ENCODE measurements around the gene SPAG17.

Gene SPAG17

DNA sequence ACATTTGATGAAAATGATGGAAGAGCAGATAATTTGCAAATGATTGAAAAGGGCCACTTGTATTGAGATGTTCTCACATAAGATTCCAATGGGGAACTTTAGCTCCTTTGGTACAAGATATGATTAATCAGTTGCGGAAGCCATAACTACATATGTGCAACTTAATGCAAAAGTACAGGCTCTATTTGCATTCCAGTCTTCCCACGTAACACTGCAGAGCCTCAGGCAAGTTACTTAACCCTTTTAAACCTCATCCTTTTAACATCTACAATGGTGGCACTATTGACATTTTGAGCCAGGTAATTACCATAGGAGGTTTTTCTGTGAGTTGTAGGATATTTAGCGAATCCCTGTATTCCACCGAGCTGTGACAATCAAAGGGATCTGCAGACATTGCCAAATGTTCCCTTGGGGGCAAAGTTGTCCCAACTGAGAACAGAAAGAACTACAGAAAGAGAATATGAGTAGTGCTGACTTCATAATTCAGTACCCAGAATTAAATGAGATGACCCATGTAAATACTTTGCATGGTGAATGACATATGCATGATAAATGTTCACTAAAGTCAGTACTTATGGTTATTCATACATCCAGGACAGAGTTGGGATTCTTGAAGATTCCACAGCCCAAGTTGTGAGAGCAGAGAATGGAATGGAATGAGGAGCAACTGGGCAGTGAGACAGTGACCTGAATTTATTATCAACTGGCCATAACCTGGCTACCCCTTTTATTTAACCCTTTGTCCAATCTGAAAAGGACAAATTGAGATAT, 62.6 kb downstream of the SPAG17 start:
- Histone ChIP-seq H3K27ac (ENCODE audit: low read length) (no peak overlapping the region), H3K27me3 (ENCODE audit: insufficient read depth, low read length, poor library complexity) (peaks cover 11% of the 10 kb centered on the region), H3K4me2 (ENCODE audit: insufficient read depth, low read length) (no peak overlapping the region), H4K20me1 (ENCODE audit: insufficient read depth, low read length) (no peaks in the 10 kb centered on the region), H3K4me3 (ENCODE audit: low read depth in 1 of 2, low read length in 2 of 2) (no peak overlapping the region), H3K9ac (ENCODE audit: low read depth, low read length) (no peak overlapping the region), H3K4me1 (ENCODE audit: insufficient read depth, low read length) (no peaks in the 10 kb centered on the region), H3K79me2 (ENCODE audit: insufficient read depth, low read length) (no peaks in the 10 kb centered on the region), H3K36me3 (ENCODE audit: insufficient read depth, low read length) (no peaks in the 10 kb centered on the region), H3K9me3 (ENCODE audit: insufficient read depth, low read length, severe bottlenecking) (no peaks in the 10 kb centered on the region), H2AFZ (ENCODE audit: low read depth, low read length) (no peak overlapping the region)
- TF ChIP-seq, protein P1, sequence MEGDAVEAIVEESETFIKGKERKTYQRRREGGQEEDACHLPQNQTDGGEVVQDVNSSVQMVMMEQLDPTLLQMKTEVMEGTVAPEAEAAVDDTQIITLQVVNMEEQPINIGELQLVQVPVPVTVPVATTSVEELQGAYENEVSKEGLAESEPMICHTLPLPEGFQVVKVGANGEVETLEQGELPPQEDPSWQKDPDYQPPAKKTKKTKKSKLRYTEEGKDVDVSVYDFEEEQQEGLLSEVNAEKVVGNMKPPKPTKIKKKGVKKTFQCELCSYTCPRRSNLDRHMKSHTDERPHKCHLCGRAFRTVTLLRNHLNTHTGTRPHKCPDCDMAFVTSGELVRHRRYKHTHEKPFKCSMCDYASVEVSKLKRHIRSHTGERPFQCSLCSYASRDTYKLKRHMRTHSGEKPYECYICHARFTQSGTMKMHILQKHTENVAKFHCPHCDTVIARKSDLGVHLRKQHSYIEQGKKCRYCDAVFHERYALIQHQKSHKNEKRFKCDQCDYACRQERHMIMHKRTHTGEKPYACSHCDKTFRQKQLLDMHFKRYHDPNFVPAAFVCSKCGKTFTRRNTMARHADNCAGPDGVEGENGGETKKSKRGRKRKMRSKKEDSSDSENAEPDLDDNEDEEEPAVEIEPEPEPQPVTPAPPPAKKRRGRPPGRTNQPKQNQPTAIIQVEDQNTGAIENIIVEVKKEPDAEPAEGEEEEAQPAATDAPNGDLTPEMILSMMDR (IDR thresholded peaks at IDR 0.05; ENCODE audit: borderline replicate concordance, extremely low read depth, low read length, poor library complexity, severe bottlenecking): no peak
- TF ChIP-seq EZH2 (IDR thresholded peaks at IDR 0.05; ENCODE audit: borderline replicate concordance, low read depth, low read length, severe bottlenecking): no peak
- ATAC-seq (ENCODE audit: insufficient read depth, low read depth) (no peak), DNase-seq (no peak)

DNA sequence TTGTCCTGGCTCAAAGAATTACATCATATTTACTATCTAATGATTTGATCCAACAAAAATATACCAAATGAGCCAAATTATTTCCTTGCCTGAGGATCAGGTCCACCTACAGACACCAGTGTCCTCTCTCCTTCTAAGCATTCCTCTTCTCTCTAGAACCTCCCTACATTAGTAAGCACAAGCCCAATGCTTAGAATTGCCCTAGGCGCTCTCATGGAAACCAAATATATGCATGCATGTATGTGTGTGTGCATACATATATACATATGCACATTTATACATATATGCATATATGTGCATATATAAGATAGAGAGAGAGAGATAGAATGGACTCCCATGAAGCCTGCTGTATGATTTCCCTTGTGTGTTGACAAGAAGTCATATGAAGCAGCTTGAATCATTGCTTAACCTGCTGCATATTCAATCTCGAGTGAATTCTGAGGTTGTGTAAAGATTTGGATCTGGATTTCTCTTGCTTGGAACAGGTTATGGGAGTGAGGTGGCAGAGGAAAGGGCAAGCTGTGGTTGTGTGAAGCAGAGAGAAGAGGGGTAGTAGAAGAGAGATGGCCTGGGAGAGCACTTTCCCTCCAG, 66.1 kb downstream of the SPAG17 start:
- Histone ChIP-seq H3K4me2 (ENCODE audit: insufficient read depth, low read length) (no peak overlapping the region), H3K4me1 (ENCODE audit: insufficient read depth, low read length) (no peaks in the 10 kb centered on the region), H3K4me3 (ENCODE audit: low read depth in 1 of 2, low read length in 2 of 2) (no peak overlapping the region), H3K27me3 (ENCODE audit: insufficient read depth, low read length, poor library complexity) (peaks cover 13% of the 10 kb centered on the region), H3K79me2 (ENCODE audit: insufficient read depth, low read length) (no peaks in the 10 kb centered on the region), H3K36me3 (ENCODE audit: insufficient read depth, low read length) (no peaks in the 10 kb centered on the region), H3K27ac (ENCODE audit: low read length) (no peak overlapping the region), H2AFZ (ENCODE audit: low read depth, low read length) (no peak overlapping the region), H3K9me3 (ENCODE audit: insufficient read depth, low read length, severe bottlenecking) (no peaks in the 10 kb centered on the region), H3K9ac (ENCODE audit: low read depth, low read length) (no peak overlapping the region), H4K20me1 (ENCODE audit: insufficient read depth, low read length) (no peaks in the 10 kb centered on the region)
- DNase-seq: no peak
- TF ChIP-seq EZH2 (IDR thresholded peaks at IDR 0.05; ENCODE audit: borderline replicate concordance, low read depth, low read length, severe bottlenecking): no peak
- TF ChIP-seq, protein P1 (IDR thresholded peaks at IDR 0.05; ENCODE audit: borderline replicate concordance, extremely low read depth, low read length, poor library complexity, severe bottlenecking): no peak
- ATAC-seq (ENCODE audit: insufficient read depth, low read depth): no peak

DNA sequence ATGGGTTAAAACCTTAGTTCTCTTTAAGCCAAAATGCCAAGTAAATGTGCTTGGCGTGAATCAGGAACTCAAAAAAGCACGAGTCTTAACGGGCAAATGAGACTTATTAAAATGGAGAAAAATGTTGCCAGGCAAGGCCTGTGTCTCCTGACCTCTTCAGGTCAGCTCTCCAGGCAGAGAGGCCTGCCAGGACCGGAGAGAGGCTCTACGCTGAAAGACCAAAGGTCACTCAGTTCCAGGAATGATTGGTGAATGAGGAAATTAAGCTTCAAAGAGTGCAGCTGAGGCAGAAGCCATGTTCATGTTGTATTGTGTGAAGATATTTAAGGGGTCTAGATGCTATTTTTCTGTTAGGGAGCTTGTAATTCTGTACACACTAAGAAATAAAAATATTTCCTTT, 66.6 kb downstream of the SPAG17 start:
- no peak for ATAC-seq (ENCODE audit: insufficient read depth, low read depth)

More for the DNA sequence above, 66.6 kb downstream of the SPAG17 start:
- H3K27me3 ChIP-seq (ENCODE audit: insufficient read depth, low read length, poor library complexity): peaks cover 13% of the 10 kb centered on the region
- H3K4me2 ChIP-seq (ENCODE audit: insufficient read depth, low read length): no peak overlapping the region
- no peaks in the 10 kb centered on the region for H3K9me3 ChIP-seq (ENCODE audit: insufficient read depth, low read length, severe bottlenecking)
- no peak overlapping the region for H3K4me3 ChIP-seq (ENCODE audit: low read depth in 1 of 2, low read length in 2 of 2)
- H3K27ac ChIP-seq (ENCODE audit: low read length): no peak overlapping the region
- H2AFZ ChIP-seq (ENCODE audit: low read depth, low read length): no peak overlapping the region
- no peaks in the 10 kb centered on the region for H3K36me3 ChIP-seq (ENCODE audit: insufficient read depth, low read length)
- H4K20me1 ChIP-seq (ENCODE audit: insufficient read depth, low read length): no peaks in the 10 kb centered on the region
- no peak for DNase-seq
- H3K79me2 ChIP-seq (ENCODE audit: insufficient read depth, low read length): no peaks in the 10 kb centered on the region
- no peak overlapping the region for H3K9ac ChIP-seq (ENCODE audit: low read depth, low read length)
- no peaks in the 10 kb centered on the region for H3K4me1 ChIP-seq (ENCODE audit: insufficient read depth, low read length)
- TF ChIP-seq EZH2 (IDR thresholded peaks at IDR 0.05; ENCODE audit: borderline replicate concordance, low read depth, low read length, severe bottlenecking): no peak
- TF ChIP-seq, protein P1 (IDR thresholded peaks at IDR 0.05; ENCODE audit: borderline replicate concordance, extremely low read depth, low read length, poor library complexity, severe bottlenecking): no peak
